Caco-2 (cell line): ENCODE measurements around the gene CXCL16. TPM values are rescaled to one million over a fixed set of nuclear protein-coding genes. Genes with fewer than 3 reads are reported as not detected.
"Not testable (repeated sequence)": the region's sequence is repeated elsewhere in the genome, so short reads cannot be mapped to it uniquely, and the experiment has no call there.

Source experiments
- BruUV-seq: library from RNA; stranded (reverse); fragments of 400-500 nt; replicated peaks from 2 replicates; lab custom pipeline; 2021; lab: Mats Ljungman, UMichigan
- CTCF ChIA-PET: fragments of 300-600 bp; sonication (Branson Sonifier 250); formaldehyde crosslinking; loops from one replicate; lab custom pipeline; 2022; ENCODE audit warnings: antibody characterized with exemption; lab: Charles Lee
- POLR2A ChIA-PET: fragments of 300-600 bp; sonication (Branson Sonifier 250); formaldehyde crosslinking; loops from one replicate; lab custom pipeline; 2022; ENCODE audit warnings: antibody characterized with exemption; lab: Charles Lee
- DNase-seq, 2 experiments: peaks; one replicate each; pipeline versions ENCODE4 v3.0.0 to v3.0.0-alpha.2; 2020 to 2022
- H3K27me3 ChIP-seq: replicated peaks from 2 replicates; pipeline ENCODE4 v1.6.0; 2011; ENCODE audit warnings: low read length; ENCODE audit not compliant: control insufficient read depth, insufficient read depth
- H3K36me3 ChIP-seq: 2 replicates; pipeline ENCODE4 v1.5.1; 2011; ENCODE audit warnings: low read length; ENCODE audit not compliant: control insufficient read depth, insufficient read depth
- H3K4me1 ChIP-seq: fragments of 250-450 bp; sonication (Bioruptor Pico); 2 replicates; pipeline ENCODE4 v1.5.1; 2020; ENCODE audit warnings: mild to moderate bottlenecking
- H3K4me3 ChIP-seq: 2 replicates; pipeline ENCODE4 v1.5.1; 2011; ENCODE audit warnings: low read depth, mild to moderate bottlenecking, control low read depth, low read length
- H3K9me3 ChIP-seq: fragments of 250-450 bp; sonication (Bioruptor Pico); 2 replicates; pipeline ENCODE4 v1.5.1; 2020; ENCODE audit warnings: mild to moderate bottlenecking, moderate library complexity
- H3K27ac Mint-ChIP-seq: one replicate; pipeline ENCODE4 v1.8.0; 2022; ENCODE audit warnings: mixed read lengths; ENCODE audit not compliant: unreplicated experiment
- H3K27me3 Mint-ChIP-seq: one replicate; pipeline ENCODE4 v1.8.0; 2022; ENCODE audit warnings: mixed read lengths; ENCODE audit not compliant: insufficient read depth, unreplicated experiment
- H3K36me3 Mint-ChIP-seq: one replicate; pipeline ENCODE4 v1.8.0; 2022; ENCODE audit warnings: mild to moderate bottlenecking, mixed read lengths; ENCODE audit not compliant: insufficient read depth, unreplicated experiment
- H3K4me1 Mint-ChIP-seq: one replicate; pipeline ENCODE4 v1.8.0; 2022; ENCODE audit warnings: low read depth, mixed read lengths; ENCODE audit not compliant: unreplicated experiment
- H3K4me3 Mint-ChIP-seq: one replicate; pipeline ENCODE4 v1.8.0; 2022; ENCODE audit warnings: mild to moderate bottlenecking, moderate library complexity, mixed read lengths; ENCODE audit not compliant: unreplicated experiment
- H3K9me3 Mint-ChIP-seq: one replicate; pipeline ENCODE4 v1.8.0; 2022; ENCODE audit warnings: mixed read lengths; ENCODE audit not compliant: unreplicated experiment
- intact Hi-C: fragments of 100-400 bp; cut with micrococcal nuclease; formaldehyde crosslinking; loops from one replicate; pipeline ENCODE4 v1.10.0; 2022; ENCODE audit not compliant: unreplicated experiment
- total RNA-seq: library from RNA; stranded (reverse); gene quantifications from 2 replicates; pipeline ENCODE4 v1.2.3, GENCODE V29; 2022
- TF ChIP-seq, protein P1 (sequence below), 2 experiments: fragments of 200-600 bp in 1 of 2; IDR thresholded peaks; 1 replicate in 1 of 2; 2 replicates in 1 of 2; pipeline versions ENCODE4 v1.5.1 to v1.8.0; 2011 to 2022; ENCODE audit warnings: antibody characterized with exemption in 1 of 2, control low read depth in 1 of 2, inconsistent platforms in 1 of 2, low read depth in 1 of 2, low read length in 1 of 2, mild to moderate bottlenecking in 1 of 2, moderate library complexity in 1 of 2; ENCODE audit not compliant: insufficient read depth in 1 of 2, severe bottlenecking in 1 of 2, unreplicated experiment in 1 of 2

Gene CXCL16
- total RNA-seq, 1 experiment from 2014 or later: 55.3 TPM

DNA sequence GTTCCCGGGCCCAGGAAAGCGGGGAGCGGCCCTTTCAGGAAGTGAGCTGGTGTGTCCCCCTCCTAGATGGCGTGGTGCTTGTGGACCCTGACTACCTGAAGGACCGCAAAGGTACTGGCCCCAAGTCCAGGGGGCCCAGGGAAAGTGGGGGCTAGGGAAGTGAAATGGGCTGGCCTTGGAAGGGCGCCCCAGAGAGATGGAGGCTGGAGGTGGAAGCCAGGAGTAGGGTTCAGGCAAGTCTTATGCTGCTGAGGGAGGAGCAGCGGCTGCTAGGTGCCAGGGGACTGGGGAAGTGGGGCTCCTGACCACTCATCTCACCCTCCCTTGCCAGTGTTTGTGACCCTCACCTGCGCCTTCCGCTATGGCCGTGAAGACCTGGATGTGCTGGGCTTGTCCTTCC is 23.6 kb downstream of the CXCL16 start:
- Histone ChIP-seq H3K4me1 (peaks cover 2% of the 10 kb centered on the region; the same call in 1 of the 2 replicates), H3K36me3 (no peaks in the 10 kb centered on the region), H3K27me3 (no peaks in the 10 kb centered on the region), H3K4me3 (no peak overlapping the region), H3K9me3 (no peaks in the 10 kb centered on the region)
- intact Hi-C loops: no loop called here
- Mint-ChIP-seq H3K27me3 (no peaks in the 10 kb centered on the region), H3K36me3 (peaks cover 6% of the 10 kb centered on the region), H3K9me3 (no peaks in the 10 kb centered on the region), H3K27ac (no peak overlapping the region), H3K4me3 (no peak overlapping the region), H3K4me1 (no peaks in the 10 kb centered on the region)
- no TSS peak for BruUV-seq
- ChIA-PET CTCF (no interaction called here), POLR2A (no interaction called here)
- no peak for DNase-seq
- TF ChIP-seq, protein P1, sequence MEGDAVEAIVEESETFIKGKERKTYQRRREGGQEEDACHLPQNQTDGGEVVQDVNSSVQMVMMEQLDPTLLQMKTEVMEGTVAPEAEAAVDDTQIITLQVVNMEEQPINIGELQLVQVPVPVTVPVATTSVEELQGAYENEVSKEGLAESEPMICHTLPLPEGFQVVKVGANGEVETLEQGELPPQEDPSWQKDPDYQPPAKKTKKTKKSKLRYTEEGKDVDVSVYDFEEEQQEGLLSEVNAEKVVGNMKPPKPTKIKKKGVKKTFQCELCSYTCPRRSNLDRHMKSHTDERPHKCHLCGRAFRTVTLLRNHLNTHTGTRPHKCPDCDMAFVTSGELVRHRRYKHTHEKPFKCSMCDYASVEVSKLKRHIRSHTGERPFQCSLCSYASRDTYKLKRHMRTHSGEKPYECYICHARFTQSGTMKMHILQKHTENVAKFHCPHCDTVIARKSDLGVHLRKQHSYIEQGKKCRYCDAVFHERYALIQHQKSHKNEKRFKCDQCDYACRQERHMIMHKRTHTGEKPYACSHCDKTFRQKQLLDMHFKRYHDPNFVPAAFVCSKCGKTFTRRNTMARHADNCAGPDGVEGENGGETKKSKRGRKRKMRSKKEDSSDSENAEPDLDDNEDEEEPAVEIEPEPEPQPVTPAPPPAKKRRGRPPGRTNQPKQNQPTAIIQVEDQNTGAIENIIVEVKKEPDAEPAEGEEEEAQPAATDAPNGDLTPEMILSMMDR (IDR thresholded peaks at IDR 0.05; ENCODE audit: insufficient read depth in 1 of 2, low read depth in 1 of 2, low read length in 1 of 2, severe bottlenecking in 1 of 2, unreplicated experiment in 1 of 2): no peak

DNA sequence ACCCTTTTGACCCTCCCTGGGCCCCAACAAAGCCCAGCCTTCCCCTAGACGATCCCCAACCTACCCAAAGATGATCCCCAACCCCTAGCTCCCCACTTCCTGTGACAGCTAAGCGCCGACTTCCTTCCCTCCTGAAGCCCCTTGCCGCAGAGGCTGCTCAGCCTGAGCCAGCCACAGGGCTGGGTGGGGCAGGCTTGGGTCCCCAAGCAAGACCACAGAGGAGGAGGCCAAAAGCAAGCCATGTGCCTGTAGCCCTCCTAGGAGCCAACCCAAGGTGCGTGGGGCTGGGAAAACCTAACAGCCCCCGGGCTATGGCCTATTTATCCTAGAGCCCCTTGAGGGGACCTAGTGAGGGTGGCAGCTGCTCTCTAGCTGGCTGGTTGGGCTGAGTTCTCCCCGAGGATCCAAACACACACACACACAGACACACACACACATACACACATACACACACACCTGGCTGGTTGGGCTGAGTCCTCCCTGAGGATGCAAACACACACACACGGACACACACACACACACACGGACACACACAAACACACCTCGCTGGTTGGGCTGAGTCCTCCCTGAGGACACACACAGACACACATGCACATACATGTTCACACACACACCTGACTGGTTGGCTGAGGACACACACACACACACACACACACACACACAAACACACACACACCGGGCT is 24.5 kb downstream of the CXCL16 start:
- no peaks in the 10 kb centered on the region for H3K27me3 ChIP-seq
- ChIA-PET CTCF (no interaction called here), POLR2A (no interaction called here)
- H3K27ac Mint-ChIP-seq: no peak overlapping the region
- H3K9me3 ChIP-seq: no peaks in the 10 kb centered on the region
- peaks cover 10% of the 10 kb centered on the region for H3K36me3 Mint-ChIP-seq
- H3K4me3 Mint-ChIP-seq: no peak overlapping the region
- no peak overlapping the region for H3K4me3 ChIP-seq
- H3K9me3 Mint-ChIP-seq: no peaks in the 10 kb centered on the region
- H3K4me1 ChIP-seq: no peaks in the 10 kb centered on the region; the same call in 1 of the 2 replicates
- no TSS peak for BruUV-seq
- TF ChIP-seq, protein P1 (IDR thresholded peaks at IDR 0.05; ENCODE audit: insufficient read depth in 1 of 2, low read depth in 1 of 2, low read length in 1 of 2, severe bottlenecking in 1 of 2, unreplicated experiment in 1 of 2): no peak
- H3K27me3 Mint-ChIP-seq: no peaks in the 10 kb centered on the region
- H3K4me1 Mint-ChIP-seq: no peaks in the 10 kb centered on the region
- no peak for DNase-seq
- no peaks in the 10 kb centered on the region for H3K36me3 ChIP-seq
- intact Hi-C loops: no loop called here

DNA sequence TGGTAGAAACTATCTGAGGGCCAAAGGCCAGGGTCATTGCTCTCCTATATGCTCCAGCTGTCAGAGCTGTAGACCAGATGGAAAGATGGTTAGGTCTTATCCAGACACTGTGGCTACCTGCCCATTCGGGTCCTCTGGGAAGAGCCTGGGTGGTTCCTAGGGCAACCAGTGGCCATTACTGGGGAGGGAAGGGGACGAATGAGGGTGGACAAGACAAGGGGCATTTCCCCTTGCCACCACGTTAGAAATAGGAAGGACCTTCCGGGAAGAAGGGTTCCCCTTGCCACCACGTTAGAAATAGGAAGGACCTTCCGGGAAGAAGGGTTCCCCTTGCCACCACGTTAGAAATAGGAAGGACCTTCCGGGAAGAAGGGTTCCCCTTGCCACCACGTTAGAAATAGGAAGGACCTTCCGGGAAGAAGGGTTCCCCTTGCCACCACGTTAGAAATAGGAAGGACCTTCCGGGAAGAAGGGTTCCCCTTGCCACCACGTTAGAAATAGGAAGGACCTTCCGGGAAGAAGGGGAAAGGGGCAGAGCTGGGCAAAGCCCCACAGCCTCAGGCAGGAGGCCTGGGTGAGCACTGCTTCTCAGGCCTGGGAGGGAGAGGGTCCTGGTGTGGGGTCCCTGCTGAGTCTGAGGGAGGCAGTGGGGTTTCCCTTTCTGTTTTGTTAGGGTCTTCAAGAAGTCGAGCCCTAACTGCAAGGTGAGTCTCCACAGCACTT is 25.2 kb downstream of the CXCL16 start:
- H3K9me3 Mint-ChIP-seq, POLR2A ChIA-PET, BruUV-seq, H3K4me1 ChIP-seq, intact Hi-C loops, H3K4me1 Mint-ChIP-seq, CTCF ChIA-PET, H3K27me3 Mint-ChIP-seq, H3K4me3 Mint-ChIP-seq, H3K9me3 ChIP-seq, H3K27me3 ChIP-seq, H3K27ac Mint-ChIP-seq, H3K36me3 ChIP-seq, DNase-seq, H3K4me3 ChIP-seq: not testable (repeated sequence)
- peaks cover 14% of the 10 kb centered on the region for H3K36me3 Mint-ChIP-seq
